Uterus (tissue), 4 donors: Measurements from ENCODE around the gene OSBPL1A. TPM values are rescaled to one million over a fixed set of nuclear protein-coding genes. Genes with fewer than 3 reads are reported as not detected.

Source experiments
- DNase-seq, 2 donors: peaks; one replicate each; pipeline ENCODE4 v3.0.0-alpha.2; 2019 to 2020
- H3K27ac ChIP-seq, 2 donors: fragments of 200-600 bp; sonication (generic); 1 replicate in 1 of 2; 2 replicates in 1 of 2; pipeline ENCODE4 v1.5.1; 2016 to 2018
- H3K27me3 ChIP-seq, 2 donors: fragments of 200-600 bp; sonication (generic); one replicate each; pipeline ENCODE4 v1.5.1; 2018 to 2019; ENCODE audit warnings: control low read depth in 1 of 2
- H3K36me3 ChIP-seq, 2 donors: fragments of 200-600 bp; sonication (generic); one replicate each; pipeline ENCODE4 v1.5.1; 2019; ENCODE audit warnings: control low read depth in 1 of 2
- H3K4me1 ChIP-seq, 2 donors: fragments of 200-600 bp; sonication (generic); one replicate each; pipeline ENCODE4 v1.5.1; 2018 to 2019; ENCODE audit warnings: control low read depth in 1 of 2
- H3K4me3 ChIP-seq, 2 donors: fragments of 200-600 bp; sonication (generic); 1 replicate in 1 of 2; 2 replicates in 1 of 2; pipeline ENCODE4 v1.5.1; 2018 to 2019; ENCODE audit warnings: mild to moderate bottlenecking in 1 of 2
- H3K9me3 ChIP-seq, 2 donors: fragments of 200-600 bp; sonication (generic); one replicate each; pipeline ENCODE4 v1.5.1; 2019; ENCODE audit warnings: control low read depth in 1 of 2
- POLR2A ChIP-seq, 2 donors: fragments of 450-650 bp; IDR thresholded peaks; one replicate each; pipeline ENCODE4 v1.6.1; 2016; ENCODE audit warnings: antibody characterized with exemption in 2 of 2, mild to moderate bottlenecking in 1 of 2, moderate library complexity in 1 of 2
- intact Hi-C: fragments of 100-400 bp; cut with DNase I; formaldehyde crosslinking; loops from one replicate; pipeline ENCODE4 v1.15.1; 2023; ENCODE audit warnings: low total_unique reads
- total RNA-seq, 4 donors: library from RNA; depleted of rRNA in 3 of 4; stranded (reverse); fragments of >200 nt in 3 of 4; gene quantifications; one replicate each; pipeline versions ENCODE4 v1.1.0 to v1.2.4, GENCODE V29; 2014 to 2023
- TF ChIP-seq, protein P1 (sequence below), 4 experiments: fragments of 200-600 bp in 2 of 4; fragments of 450-650 bp in 2 of 4; sonication (generic) in 2 of 4; IDR thresholded peaks; one replicate each; pipeline ENCODE4 v1.5.1; 2016 to 2019; ENCODE audit warnings: antibody characterized with exemption in 4 of 4, mild to moderate bottlenecking in 2 of 4, moderate library complexity in 1 of 4
- donor health status: DM: yes; HTN: yes; CAD: no.

OSBPL1A gene
- total RNA-seq, 4 donors from 2014 or later, result 49.4 to 72.4 (median 62.5) TPM

DNA sequence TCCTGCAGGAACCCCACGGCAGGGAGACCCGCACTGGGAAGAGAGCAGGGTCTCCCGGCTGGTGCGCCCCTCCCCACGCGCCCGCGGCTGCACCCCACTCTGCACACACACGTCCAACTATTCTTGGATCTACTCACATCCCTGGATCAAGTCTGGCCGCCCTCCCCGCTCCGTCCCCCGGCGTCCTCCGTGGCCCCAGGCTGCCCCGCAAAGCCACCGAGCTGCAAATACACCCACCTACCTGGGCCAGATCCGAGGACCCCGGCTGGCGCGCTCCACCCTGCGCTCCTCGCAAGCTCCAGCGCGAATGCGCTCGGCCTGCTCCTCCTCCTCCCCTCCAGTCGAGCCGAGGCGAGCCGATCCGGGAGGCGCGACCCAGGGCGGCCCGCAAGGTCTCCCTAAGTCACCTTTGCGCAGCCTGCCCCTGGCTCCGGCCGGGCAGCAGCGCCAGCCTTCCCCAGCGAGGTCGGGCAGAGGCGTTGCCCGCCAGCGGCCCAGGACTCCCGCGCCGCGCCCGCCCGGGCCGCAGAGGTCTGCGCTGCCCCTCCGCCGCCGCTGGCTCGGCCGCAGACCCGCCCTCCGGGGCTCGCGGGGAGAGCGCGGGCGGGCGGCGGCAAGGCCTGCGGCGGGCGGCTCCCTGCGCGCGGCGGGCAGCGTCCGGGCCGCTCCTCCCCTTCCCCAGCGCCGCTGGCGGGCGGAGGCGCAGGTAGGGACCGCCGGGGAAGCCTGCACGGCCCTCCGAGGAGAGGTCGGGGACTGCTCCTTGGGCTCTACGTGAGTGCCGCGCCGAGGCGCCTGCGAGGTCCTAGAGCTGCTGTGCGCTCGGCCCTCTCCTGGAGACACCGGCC, 126.0 kb downstream of the OSBPL1A start:
- Histone ChIP-seq H3K27me3 (no peaks in the 10 kb centered on the region), H3K4me3 (peak overlapping the region; percentile 68 to 72), H3K36me3 (no peaks in the 10 kb centered on the region), H3K27ac (peak overlapping the region; percentile 95 to 96), H3K4me1 (peaks cover 0 to 6% of the 10 kb centered on the region in 2 donors), H3K9me3 (peaks cover 0 to 8% of the 10 kb centered on the region in 2 donors)
- intact Hi-C loops, result no loop called here
- TF ChIP-seq, protein P1, sequence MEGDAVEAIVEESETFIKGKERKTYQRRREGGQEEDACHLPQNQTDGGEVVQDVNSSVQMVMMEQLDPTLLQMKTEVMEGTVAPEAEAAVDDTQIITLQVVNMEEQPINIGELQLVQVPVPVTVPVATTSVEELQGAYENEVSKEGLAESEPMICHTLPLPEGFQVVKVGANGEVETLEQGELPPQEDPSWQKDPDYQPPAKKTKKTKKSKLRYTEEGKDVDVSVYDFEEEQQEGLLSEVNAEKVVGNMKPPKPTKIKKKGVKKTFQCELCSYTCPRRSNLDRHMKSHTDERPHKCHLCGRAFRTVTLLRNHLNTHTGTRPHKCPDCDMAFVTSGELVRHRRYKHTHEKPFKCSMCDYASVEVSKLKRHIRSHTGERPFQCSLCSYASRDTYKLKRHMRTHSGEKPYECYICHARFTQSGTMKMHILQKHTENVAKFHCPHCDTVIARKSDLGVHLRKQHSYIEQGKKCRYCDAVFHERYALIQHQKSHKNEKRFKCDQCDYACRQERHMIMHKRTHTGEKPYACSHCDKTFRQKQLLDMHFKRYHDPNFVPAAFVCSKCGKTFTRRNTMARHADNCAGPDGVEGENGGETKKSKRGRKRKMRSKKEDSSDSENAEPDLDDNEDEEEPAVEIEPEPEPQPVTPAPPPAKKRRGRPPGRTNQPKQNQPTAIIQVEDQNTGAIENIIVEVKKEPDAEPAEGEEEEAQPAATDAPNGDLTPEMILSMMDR (IDR thresholded peaks at IDR 0.05), result peak in 2 of 4 experiments; percentile 24 to 40
- peak; percentile 24 to 52 for TF ChIP-seq POLR2A (IDR thresholded peaks at IDR 0.05)
- peak; percentile 71 to 72 for DNase-seq

DNA sequence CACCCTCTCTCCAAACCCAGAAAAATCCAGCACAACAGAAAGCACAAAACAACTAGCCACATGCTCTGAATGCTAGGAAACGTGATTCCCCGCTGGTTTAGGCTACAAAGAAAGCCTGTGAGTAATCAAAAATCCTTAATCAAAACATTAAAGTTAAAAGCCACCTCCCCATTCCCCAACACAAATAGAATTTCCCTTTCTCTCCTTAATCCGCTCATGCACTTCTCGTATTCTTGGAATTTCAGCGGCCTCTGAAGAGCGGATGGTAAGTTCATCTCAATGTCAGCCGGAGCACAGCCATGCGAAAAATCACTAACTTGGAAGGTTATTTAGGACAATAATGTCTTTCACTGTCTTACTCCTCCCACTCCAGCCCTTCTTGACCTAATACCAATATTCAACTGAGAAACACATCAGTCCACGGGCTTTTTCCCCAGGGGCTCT, 126.7 kb downstream of the OSBPL1A start:
- TF ChIP-seq POLR2A (IDR thresholded peaks at IDR 0.05), result no peak
- TF ChIP-seq, protein P1 (IDR thresholded peaks at IDR 0.05), result no peak
- Histone ChIP-seq H3K4me3 (peak overlapping the region; percentile 68 to 72), H3K36me3 (no peaks in the 10 kb centered on the region), H3K4me1 (peaks cover 0 to 6% of the 10 kb centered on the region in 2 donors), H3K27ac (peak overlapping the region; percentile 95 to 96), H3K27me3 (no peaks in the 10 kb centered on the region), H3K9me3 (peaks cover 0 to 8% of the 10 kb centered on the region in 2 donors)
- DNase-seq, result no peak
- intact Hi-C loops, result no loop called here

DNA sequence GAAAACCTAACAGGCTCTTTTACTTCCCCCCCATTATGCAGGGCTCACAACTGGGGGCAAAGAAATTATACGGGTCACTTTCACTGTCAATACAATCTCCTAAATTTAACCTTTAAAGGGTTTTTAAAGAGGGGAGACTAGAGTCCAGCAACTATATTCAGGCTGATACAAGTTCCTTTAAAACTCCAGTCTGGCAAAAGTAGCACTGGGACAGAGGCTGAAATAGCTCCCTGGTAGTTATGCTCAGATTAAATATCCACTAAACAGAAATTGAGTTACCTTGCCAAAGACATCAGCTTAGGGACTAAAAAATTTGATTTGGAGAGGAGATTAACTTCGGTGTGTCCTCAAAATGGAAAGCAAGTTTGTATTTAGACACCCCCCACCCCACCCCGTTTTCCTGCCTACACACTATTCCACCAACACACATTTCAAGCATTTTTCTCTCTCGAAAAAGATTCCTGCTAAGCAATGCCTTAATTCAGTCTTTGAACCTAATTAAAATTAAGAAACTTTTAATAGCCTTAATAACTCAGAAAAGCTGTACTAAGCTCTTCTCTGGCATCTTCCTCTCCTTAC, 127.2 kb downstream of the OSBPL1A start:
- H3K4me1 ChIP-seq, result peaks cover 0 to 6% of the 10 kb centered on the region in 2 donors
- no peak for DNase-seq
- no peaks in the 10 kb centered on the region for H3K36me3 ChIP-seq
- no peak for TF ChIP-seq POLR2A (IDR thresholded peaks at IDR 0.05)
- TF ChIP-seq, protein P1 (IDR thresholded peaks at IDR 0.05), result no peak
- intact Hi-C loops, result no loop called here
- H3K4me3 ChIP-seq, result peak overlapping the region; percentile 68 to 72
- peaks cover 0 to 8% of the 10 kb centered on the region in 2 donors for H3K9me3 ChIP-seq
- H3K27ac ChIP-seq, result peak overlapping the region; percentile 95 to 96
- no peaks in the 10 kb centered on the region for H3K27me3 ChIP-seq

DNA sequence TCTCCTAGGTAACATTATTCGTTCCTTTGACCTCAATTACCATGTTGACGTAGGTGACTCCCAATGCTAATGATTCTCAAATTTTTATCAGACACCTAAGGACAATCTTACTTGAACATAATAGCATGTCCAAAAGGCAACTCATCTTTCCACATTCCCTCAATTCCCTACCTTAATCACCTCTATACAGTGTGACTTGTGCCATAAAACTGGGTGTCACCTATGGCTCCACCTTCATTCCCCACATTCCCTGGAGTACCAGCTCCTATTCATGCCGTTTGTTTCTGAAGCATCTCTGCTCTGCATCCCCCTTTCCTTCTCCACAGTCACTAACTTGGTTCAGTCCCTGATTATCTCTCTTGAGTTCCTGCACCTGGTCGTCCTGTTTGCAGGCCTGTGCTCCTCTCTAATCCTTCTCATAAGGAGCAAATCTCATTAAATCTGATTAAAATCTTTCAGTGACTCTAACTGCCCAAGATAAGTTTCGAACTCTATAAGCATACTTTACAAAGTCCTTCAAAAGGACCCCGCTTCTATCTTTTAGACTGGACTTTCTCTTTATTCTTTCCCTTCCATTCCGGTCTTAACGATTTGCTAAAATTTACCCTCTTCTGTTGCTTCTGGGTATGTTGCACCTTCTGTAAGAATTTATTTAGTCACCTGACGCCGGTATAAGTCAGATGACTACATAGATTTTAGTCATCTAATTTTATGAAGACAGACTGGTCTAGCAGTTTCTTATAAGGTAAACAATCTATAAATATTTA, 128.7 kb downstream of the OSBPL1A start:
- intact Hi-C loops, result no loop called here

More for the DNA sequence above, 128.7 kb downstream of the OSBPL1A start:
- H3K27ac ChIP-seq, result peak overlapping the region in 1 of 2 donors; percentile 96
- H3K36me3 ChIP-seq, result no peaks in the 10 kb centered on the region
- peaks cover 0 to 6% of the 10 kb centered on the region in 2 donors for H3K4me1 ChIP-seq
- TF ChIP-seq, protein P1 (IDR thresholded peaks at IDR 0.05), result no peak
- TF ChIP-seq POLR2A (IDR thresholded peaks at IDR 0.05), result no peak
- no peak for DNase-seq
- H3K27me3 ChIP-seq, result no peaks in the 10 kb centered on the region
- H3K9me3 ChIP-seq, result peaks cover 0 to 8% of the 10 kb centered on the region in 2 donors
- no peak overlapping the region for H3K4me3 ChIP-seq
